ENCODE measurements around the gene RIPK3. TPM values are rescaled to one million over a fixed set of nuclear protein-coding genes. Genes with fewer than 3 reads are reported as not detected.

RIPK3 gene
- total RNA-seq, 4 donors from 2014 or later, result 45.2 to 72.0 (median 64.0) TPM

DNA sequence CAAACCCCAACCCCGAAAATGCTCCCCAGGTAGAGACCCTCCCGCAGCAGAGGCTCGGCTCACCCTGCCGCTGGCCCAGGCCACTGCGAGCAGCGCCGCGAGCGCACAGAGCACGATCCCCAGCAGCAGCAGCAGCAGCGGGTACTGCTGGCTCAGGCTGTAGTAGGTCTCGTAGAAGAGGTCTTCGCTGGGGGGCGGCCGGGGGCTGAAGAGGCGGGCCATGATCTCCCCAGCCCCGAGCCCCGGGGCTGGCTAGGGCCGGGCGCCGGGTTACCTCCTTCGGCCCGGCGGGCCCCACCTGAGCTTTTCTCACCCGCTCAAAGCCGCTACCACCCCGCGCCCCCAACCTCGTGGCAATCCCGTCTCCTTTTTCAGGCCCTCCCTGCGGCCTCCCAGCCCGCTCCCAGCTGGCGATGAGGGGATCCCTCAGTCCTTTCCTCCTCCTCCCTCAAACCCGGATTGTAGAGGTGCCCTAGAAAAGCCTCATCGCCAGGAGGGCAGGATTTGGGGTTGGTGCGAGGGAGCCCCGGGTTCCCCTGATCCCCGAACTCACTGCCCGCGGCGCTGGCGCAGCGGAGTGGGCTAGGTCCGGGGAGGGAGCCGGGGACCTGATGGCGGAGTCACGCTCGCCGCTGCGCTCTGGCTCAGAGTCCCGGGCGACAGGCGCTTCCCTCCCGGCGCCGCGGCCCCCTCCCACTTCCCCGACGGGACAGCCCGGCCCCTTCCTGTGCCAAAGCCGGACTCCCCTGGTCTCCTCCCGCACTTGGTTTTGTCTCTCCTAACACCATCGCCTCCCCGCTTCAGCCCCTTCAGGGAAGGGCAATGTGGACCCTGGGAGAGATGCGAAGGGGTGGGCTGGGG, 5.1 kb downstream of the RIPK3 start, which contains the start of gene ADCY4:
TSS of gene ADCY4 (minus strand) at position 641 of the 861 bp plus-strand sequence. CDS start at position 222, 419 bp downstream.
- Histone ChIP-seq H3K4me3 (peak within 1 kb of the TSS; percentile 17 to 44 (median 36)), H3K36me3 (peaks cover 0 to 26% (median 0%) of the 10 kb centered on the region in 3 donors), H3K27me3 (peaks cover 0 to 12% of the 10 kb centered on the region in 2 donors), H3K27ac (peak within 1 kb of the TSS in 3 of 4 donors; percentile 22 to 65 (median 40)), H3K9me3 (no peaks in the 10 kb centered on the region), H3K4me1 (peaks cover 5 to 49% (median 32%) of the 10 kb centered on the region in 4 donors)
- DNase-seq, result peak in 1 of 3 donors; percentile 61
- TF ChIP-seq POLR2A (IDR thresholded peaks at IDR 0.05), result no peak
- TF ChIP-seq, protein P1, sequence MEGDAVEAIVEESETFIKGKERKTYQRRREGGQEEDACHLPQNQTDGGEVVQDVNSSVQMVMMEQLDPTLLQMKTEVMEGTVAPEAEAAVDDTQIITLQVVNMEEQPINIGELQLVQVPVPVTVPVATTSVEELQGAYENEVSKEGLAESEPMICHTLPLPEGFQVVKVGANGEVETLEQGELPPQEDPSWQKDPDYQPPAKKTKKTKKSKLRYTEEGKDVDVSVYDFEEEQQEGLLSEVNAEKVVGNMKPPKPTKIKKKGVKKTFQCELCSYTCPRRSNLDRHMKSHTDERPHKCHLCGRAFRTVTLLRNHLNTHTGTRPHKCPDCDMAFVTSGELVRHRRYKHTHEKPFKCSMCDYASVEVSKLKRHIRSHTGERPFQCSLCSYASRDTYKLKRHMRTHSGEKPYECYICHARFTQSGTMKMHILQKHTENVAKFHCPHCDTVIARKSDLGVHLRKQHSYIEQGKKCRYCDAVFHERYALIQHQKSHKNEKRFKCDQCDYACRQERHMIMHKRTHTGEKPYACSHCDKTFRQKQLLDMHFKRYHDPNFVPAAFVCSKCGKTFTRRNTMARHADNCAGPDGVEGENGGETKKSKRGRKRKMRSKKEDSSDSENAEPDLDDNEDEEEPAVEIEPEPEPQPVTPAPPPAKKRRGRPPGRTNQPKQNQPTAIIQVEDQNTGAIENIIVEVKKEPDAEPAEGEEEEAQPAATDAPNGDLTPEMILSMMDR (IDR thresholded peaks at IDR 0.05), result no peak

DNA sequence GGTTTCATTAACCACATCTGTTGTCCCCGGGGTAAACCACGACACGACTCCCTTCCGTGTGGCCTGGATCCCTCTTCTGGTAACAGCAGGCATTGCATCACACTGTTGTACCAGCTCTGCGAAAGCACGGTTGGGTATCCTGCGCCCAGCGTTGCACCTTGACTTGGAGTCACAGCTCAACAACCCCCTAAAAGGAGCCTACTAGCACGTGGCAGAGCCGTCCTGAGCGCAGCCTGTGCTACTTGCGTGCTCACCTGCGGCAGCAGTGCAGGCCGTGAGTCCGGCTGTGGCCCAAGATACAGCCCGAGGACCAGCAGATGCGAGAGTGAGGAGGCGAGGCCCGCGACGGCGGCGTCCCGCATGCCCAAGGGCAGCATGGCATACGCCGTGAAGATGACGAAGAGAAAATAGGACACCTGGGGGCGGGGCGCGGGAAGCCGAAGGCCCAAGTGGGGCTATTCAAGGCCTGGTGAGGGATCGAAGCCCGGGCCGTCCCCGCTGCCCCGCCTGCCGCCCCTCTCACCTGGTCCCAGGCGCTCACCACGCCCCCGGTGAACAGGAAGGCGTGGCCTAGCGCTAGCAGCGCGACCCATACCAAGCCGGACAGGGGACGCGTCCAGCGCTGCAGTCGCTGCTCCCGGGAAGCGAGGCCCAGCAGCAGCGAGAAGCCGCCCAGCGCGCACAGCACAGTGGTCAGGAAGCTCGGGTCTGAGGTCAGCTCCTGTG, 7.4 kb downstream of the RIPK3 start:
- peak; percentile 78 to 94 (median 88) for DNase-seq
- H3K4me3 ChIP-seq, result peak overlapping the region; percentile 25 to 44 (median 42)
- H3K4me1 ChIP-seq, result peaks cover 5 to 32% (median 27%) of the 10 kb centered on the region in 4 donors
- TF ChIP-seq, protein P1 (IDR thresholded peaks at IDR 0.05), result peak; percentile 76 to 88 (median 83)
- no peak for TF ChIP-seq POLR2A (IDR thresholded peaks at IDR 0.05)
- peak overlapping the region in 2 of 4 donors; percentile 25 to 45 for H3K27ac ChIP-seq
- H3K27me3 ChIP-seq, result peaks cover 0 to 12% of the 10 kb centered on the region in 2 donors
- peaks cover 0 to 15% (median 0%) of the 10 kb centered on the region in 3 donors for H3K36me3 ChIP-seq
- no peaks in the 10 kb centered on the region for H3K9me3 ChIP-seq

DNA sequence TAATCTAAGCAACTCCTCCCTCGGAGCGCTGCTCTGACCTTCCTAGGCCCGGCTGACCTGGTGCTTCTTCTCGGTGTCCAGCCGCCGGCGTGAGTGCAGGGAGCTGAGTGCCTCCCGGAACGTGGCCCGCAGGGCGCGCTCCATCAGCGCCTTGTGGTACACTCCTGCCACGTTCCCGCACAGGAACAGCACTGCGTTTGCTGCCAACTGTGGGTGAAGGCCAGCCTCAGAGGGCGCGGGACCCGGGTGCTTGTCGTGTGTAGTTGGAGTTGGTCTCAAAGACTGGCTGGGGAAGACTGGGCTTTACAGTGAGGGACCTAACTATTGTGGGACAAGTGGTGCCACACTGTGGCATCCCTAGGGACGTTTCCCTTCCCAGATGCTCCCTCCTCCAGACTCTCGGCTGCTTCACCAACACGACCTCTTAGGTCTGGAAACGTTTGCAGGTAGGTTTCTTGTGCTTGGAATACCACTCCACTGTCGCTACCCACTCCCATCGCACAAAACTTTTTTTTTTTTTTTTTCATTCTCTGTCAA, 8.0 kb downstream of the RIPK3 start:
- Histone ChIP-seq H3K36me3 (peaks cover 0 to 9% (median 0%) of the 10 kb centered on the region in 3 donors), H3K4me1 (peaks cover 5 to 32% (median 27%) of the 10 kb centered on the region in 4 donors), H3K27ac (no peak overlapping the region), H3K27me3 (peaks cover 0 to 12% of the 10 kb centered on the region in 2 donors), H3K9me3 (no peaks in the 10 kb centered on the region), H3K4me3 (no peak overlapping the region)
- TF ChIP-seq POLR2A (IDR thresholded peaks at IDR 0.05), result no peak
- TF ChIP-seq, protein P1 (IDR thresholded peaks at IDR 0.05), result no peak
- no peak for DNase-seq

DNA sequence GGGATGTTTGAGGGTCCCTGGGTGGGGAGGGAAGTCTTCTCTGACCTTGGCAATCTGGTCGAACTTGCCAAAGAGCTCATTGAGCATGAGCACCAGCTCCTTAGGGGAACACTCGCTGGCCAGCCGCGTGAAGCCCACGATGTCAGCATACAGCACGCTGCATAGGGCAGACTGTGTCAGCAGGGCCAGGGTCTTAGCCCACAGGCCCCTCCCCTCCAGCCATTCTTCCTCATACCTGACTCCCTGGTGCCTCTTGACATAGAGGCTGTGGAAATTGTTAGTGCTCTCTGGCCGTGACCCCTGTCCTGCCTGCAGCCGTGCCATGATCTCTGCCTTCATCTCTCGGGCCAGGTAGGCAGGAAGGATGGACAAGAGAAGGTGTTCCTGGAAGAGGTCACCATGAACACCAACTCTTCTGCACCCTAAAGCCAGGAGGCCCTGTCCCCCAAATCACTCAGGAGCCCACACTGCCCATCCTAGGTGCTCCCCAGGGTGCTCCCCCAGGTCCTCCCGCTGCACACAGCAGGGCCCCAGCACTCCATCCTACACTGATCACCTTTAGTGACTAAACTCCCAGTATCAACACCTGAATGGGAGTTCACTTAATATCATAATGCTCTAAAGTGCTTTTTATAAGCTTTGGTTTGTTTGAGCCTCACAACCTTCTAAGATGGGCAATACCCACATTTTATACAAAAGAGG, 8.7 kb downstream of the RIPK3 start:
- TF ChIP-seq, protein P1 (IDR thresholded peaks at IDR 0.05), result no peak
- no peak for TF ChIP-seq POLR2A (IDR thresholded peaks at IDR 0.05)
- DNase-seq, result no peak

DNA sequence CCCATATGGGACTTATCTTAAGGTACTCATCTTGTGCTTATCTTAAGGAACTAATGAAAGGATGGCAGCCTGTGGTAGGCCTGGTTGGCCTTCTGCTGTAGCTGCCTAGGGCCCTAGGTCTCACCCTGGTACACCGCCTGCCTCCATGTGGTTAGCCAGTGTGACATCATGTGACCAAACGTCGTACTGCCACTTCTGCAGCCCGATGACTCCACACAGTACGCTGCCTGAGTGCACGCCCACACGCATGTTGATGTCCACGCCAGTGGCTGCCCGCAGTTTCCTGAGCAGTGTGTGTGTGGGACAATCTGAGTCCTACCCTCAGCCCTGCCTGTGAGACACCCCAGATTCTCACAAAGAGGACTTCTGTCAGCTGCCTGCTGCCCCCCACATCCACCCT, 10.1 kb downstream of the RIPK3 start:
- no peaks in the 10 kb centered on the region for H3K9me3 ChIP-seq
- H3K36me3 ChIP-seq, result no peaks in the 10 kb centered on the region
- peak in 2 of 3 donors; percentile 59 to 87 for DNase-seq
- H3K27ac ChIP-seq, result peak overlapping the region in 1 of 4 donors; percentile 45
- H3K4me1 ChIP-seq, result peaks cover 5 to 25% (median 24%) of the 10 kb centered on the region in 4 donors
- TF ChIP-seq, protein P1 (IDR thresholded peaks at IDR 0.05), result no peak
- TF ChIP-seq POLR2A (IDR thresholded peaks at IDR 0.05), result no peak
- H3K4me3 ChIP-seq, result no peak overlapping the region
- peaks cover 0 to 5% of the 10 kb centered on the region in 2 donors for H3K27me3 ChIP-seq

More for the DNA sequence above, 8.7 kb downstream of the RIPK3 start:
- Histone ChIP-seq H3K36me3 (peaks cover 0 to 2% (median 0%) of the 10 kb centered on the region in 3 donors), H3K4me1 (peaks cover 5 to 32% (median 27%) of the 10 kb centered on the region in 4 donors), H3K27ac (no peak overlapping the region), H3K9me3 (no peaks in the 10 kb centered on the region), H3K27me3 (peaks cover 0 to 12% of the 10 kb centered on the region in 2 donors), H3K4me3 (no peak overlapping the region)

All from Peyer's patch (tissue), 4 donors.